RWPE2 (cell line): ENCODE results near the gene MAP3K4.
"Not testable (repeated sequence)": the region's sequence is repeated elsewhere in the genome, so short reads cannot be mapped to it uniquely, and the experiment has no call there.

Source experiments
- ATAC-seq: fragments of 200-7000 bp; cut with Tn5 transposase; 3 replicates; pipeline ENCODE4 v1.9.1; 2021; ENCODE audit warnings: low read depth
- DNase-seq: peaks from one replicate; pipeline ENCODE4 v3.0.0-alpha.2; 2020; ENCODE audit warnings: low spot score
- H3K27ac ChIP-seq: fragments of 450-650 bp; 2 replicates; pipeline ENCODE4 v1.5.1; 2017; ENCODE audit warnings: mild to moderate bottlenecking; ENCODE audit not compliant: poor library complexity, severe bottlenecking
- H3K27me3 ChIP-seq: fragments of 250-450 bp; sonication (Bioruptor Pico); 2 replicates; pipeline ENCODE4 v1.5.1; 2021; ENCODE audit warnings: mild to moderate bottlenecking, moderate library complexity; ENCODE audit not compliant: insufficient read depth, poor library complexity, severe bottlenecking
- H3K36me3 ChIP-seq: fragments of 250-450 bp; sonication (Bioruptor Pico); 2 replicates; pipeline ENCODE4 v1.5.1; 2020; ENCODE audit warnings: low read depth, mild to moderate bottlenecking, moderate library complexity
- H3K4me1 ChIP-seq: fragments of 250-450 bp; sonication (Bioruptor Pico); 2 replicates; pipeline ENCODE4 v1.5.1; 2021; ENCODE audit warnings: mild to moderate bottlenecking, moderate library complexity; ENCODE audit not compliant: insufficient read depth, poor library complexity, severe bottlenecking
- H3K4me3 ChIP-seq: fragments of 250-450 bp; sonication (Bioruptor Pico); 2 replicates; pipeline ENCODE4 v1.5.1; 2021; ENCODE audit warnings: mild to moderate bottlenecking, moderate library complexity; ENCODE audit not compliant: severe bottlenecking
- H3K9me3 ChIP-seq: fragments of 250-450 bp; sonication (Bioruptor Pico); 2 replicates; pipeline ENCODE4 v1.5.1; 2021; ENCODE audit warnings: mild to moderate bottlenecking, moderate library complexity; ENCODE audit not compliant: severe bottlenecking
- CTCF ChIP-seq: fragments of 450-650 bp; IDR thresholded peaks from one replicate; pipeline ENCODE4 v1.5.1; 2017; ENCODE audit warnings: mild to moderate bottlenecking, moderate library complexity; ENCODE audit not compliant: poor library complexity, severe bottlenecking

The MAP3K4 gene

GRCh38 chr6:160975162-160975561 is 16.4 kb upstream of the MAP3K4 start:
- no peak for TF ChIP-seq CTCF
- Histone ChIP-seq H3K36me3 (no peaks in the 10 kb centered on the region), H3K4me1 (peaks cover 8% of the 10 kb centered on the region), H3K27ac (peak overlapping the region; percentile 37), H3K27me3 (no peaks in the 10 kb centered on the region), H3K9me3 (no peaks in the 10 kb centered on the region), H3K4me3 (no peak overlapping the region)
- ATAC-seq (no peak), DNase-seq (no peak)

DNA sequence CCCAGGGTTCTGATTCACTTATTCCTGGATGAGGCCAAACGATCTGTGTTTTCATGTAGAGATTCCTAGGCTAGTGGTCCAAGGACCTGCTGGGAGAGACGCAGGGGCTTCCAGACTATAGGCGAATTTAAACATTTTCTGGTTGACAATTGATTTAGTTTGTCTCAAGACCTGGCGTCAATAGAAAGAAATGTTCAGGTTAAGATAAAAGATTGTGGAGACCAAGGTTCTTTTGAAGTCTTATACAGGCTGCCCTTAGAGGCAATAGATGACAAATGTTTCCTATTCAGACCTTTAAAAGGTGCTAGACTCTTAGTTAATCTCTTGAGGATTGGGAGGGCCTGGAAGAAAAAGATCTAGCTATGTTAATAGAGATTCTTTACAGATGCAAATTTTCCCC is 15.6 kb upstream of the MAP3K4 start:
- not testable (repeated sequence) for H3K9me3 ChIP-seq, DNase-seq, H3K27me3 ChIP-seq, H3K27ac ChIP-seq, H3K36me3 ChIP-seq, H3K4me3 ChIP-seq, H3K4me1 ChIP-seq, ATAC-seq

DNA sequence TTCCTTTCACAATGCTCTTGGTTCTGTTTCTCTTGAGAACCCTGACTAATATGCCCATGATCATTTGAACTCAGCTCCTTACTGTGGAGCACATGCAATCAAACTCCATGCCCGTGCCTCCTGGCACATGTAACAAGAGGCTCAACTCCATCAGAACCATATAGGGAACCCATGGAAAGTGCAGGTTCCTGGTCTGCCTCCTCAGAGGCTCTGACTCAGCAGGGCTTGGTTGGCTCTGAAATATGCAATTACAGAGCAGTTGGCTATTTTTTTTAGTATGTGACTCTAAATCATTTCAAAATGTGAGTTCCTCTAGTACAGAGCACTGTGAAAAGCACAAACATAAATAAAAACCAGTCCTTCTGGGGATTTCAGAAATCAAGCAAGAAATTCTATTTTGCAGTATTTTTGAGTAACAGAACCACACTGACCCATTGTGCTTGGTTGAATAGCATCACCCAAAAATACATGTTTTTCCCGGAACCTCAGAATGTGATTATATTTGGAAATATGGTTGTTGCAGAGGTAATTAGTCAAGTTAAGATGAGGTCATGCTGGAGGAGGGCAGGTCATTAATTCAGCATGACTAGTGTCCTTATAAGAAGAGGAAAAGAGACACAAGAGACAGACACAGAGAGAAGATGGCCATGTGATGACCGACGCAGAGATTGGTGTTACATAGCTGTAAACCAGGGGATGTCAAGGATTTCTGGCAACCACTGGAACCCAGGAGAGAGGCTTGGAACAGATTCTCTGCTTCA is 13.2 kb upstream of the MAP3K4 start:
- H3K36me3 ChIP-seq, result no peaks in the 10 kb centered on the region
- ATAC-seq, result no peak; the same call in 2 of the 3 replicates

GRCh38 chr6:160979061-160979708 is 12.4 kb upstream of the MAP3K4 start:
- Histone ChIP-seq H3K36me3 (no peaks in the 10 kb centered on the region), H3K4me1 (no peaks in the 10 kb centered on the region), H3K27me3 (no peaks in the 10 kb centered on the region), H3K4me3 (no peak overlapping the region), H3K27ac (no peak overlapping the region), H3K9me3 (peaks cover 3% of the 10 kb centered on the region)
- no peak for ATAC-seq
- TF ChIP-seq CTCF, result no peak
- DNase-seq, result no peak

More for the DNA sequence above, 13.2 kb upstream of the MAP3K4 start:
- Histone ChIP-seq H3K4me1 (no peaks in the 10 kb centered on the region), H3K9me3 (no peaks in the 10 kb centered on the region), H3K4me3 (no peak overlapping the region), H3K27ac (no peak overlapping the region), H3K27me3 (no peaks in the 10 kb centered on the region)
- TF ChIP-seq CTCF, result no peak
- DNase-seq, result no peak

- not testable (repeated sequence) for ATAC-seq, H3K27me3 ChIP-seq, H3K4me1 ChIP-seq, H3K36me3 ChIP-seq, DNase-seq, H3K4me3 ChIP-seq, H3K27ac ChIP-seq, H3K9me3 ChIP-seq
Observed at GRCh38 chr6:160983377-160983948, 8.1 kb upstream of the MAP3K4 start.
